HG03066 (cell line): Measurements from ENCODE around the gene UQCRQ.
"Not testable (repeated sequence)": the region's sequence is repeated elsewhere in the genome, so short reads cannot be mapped to it uniquely, and the experiment has no call there.

Experiments
- ATAC-seq: cut with Tn5 transposase; IDR thresholded peaks from one replicate; pipeline ENCODE4 v1.9.1; 2021; ENCODE audit warnings: low read depth; ENCODE audit not compliant: unreplicated experiment

The UQCRQ gene

GRCh38 chr5:132831095-132831860 is 35.2 kb upstream of the UQCRQ start:
- ATAC-seq: no peak

- ATAC-seq: no peak
These were observed 33.8 kb upstream of the UQCRQ start for GRCh38 chr5:132832612-132833011.

- no peak for ATAC-seq
These were observed 32.4 kb upstream of the UQCRQ start for GRCh38 chr5:132834057-132834456.

GRCh38 chr5:132836852-132837251 is 29.6 kb upstream of the UQCRQ start:
- ATAC-seq: no peak

- no peak for ATAC-seq
These were observed 28.6 kb upstream of the UQCRQ start for GRCh38 chr5:132837868-132838267.

GRCh38 chr5:132838516-132839282 is 27.7 kb upstream of the UQCRQ start:
- ATAC-seq: no peak

GRCh38 chr5:132839426-132840301 is 26.8 kb upstream of the UQCRQ start:
- no peak for ATAC-seq

GRCh38 chr5:132840313-132840712 is 26.1 kb upstream of the UQCRQ start:
- ATAC-seq: no peak

- no peak for ATAC-seq
These were observed 25.5 kb upstream of the UQCRQ start for GRCh38 chr5:132840896-132841295.

- no peak for ATAC-seq
These were observed 25.1 kb upstream of the UQCRQ start for GRCh38 chr5:132841305-132841704.

GRCh38 chr5:132848270-132848669 is 18.2 kb upstream of the UQCRQ start:
- no peak for ATAC-seq

- no peak for ATAC-seq
These were observed 17.1 kb upstream of the UQCRQ start for GRCh38 chr5:132849347-132849746.

GRCh38 chr5:132850066-132850465 is 16.4 kb upstream of the UQCRQ start:
- ATAC-seq: no peak

- ATAC-seq: no peak
These were observed 13.1 kb upstream of the UQCRQ start for GRCh38 chr5:132853323-132853722.

GRCh38 chr5:132853790-132854189 is 12.7 kb upstream of the UQCRQ start:
- ATAC-seq: no peak

GRCh38 chr5:132854301-132854700 is 12.1 kb upstream of the UQCRQ start:
- ATAC-seq: no peak

GRCh38 chr5:132854992-132855391 is 11.4 kb upstream of the UQCRQ start:
- not testable (repeated sequence) for ATAC-seq

GRCh38 chr5:132856011-132856410 is 10.4 kb upstream of the UQCRQ start:
- no peak for ATAC-seq

- ATAC-seq: no peak
These were observed 6.5 kb upstream of the UQCRQ start for GRCh38 chr5:132859889-132860437.

- ATAC-seq: no peak
These were observed 5.7 kb upstream of the UQCRQ start for GRCh38 chr5:132860742-132861141.
